ENCODE measurements around the gene PPP1R11. TPM values are rescaled to one million over a fixed set of nuclear protein-coding genes. Genes with fewer than 3 reads are reported as not detected.

The PPP1R11 gene
- total and polyA plus RNA-seq, 2 of the 13 experiments (the other 11 are each of a cell fraction or from before 2014, with no cell fraction given): 32.1 to 58.9 TPM

GRCh38 chr6:30061092-30061857 lies 5.7 kb upstream of the PPP1R11 start, which contains the start of gene POLR1H (continued):
- TF ChIP-seq SATB2 (CRISPR knock-in tag; IDR thresholded peaks at IDR 0.05) (peak; percentile 88; the same call in 1 of the 2 replicates), MEIS1 (CRISPR knock-in tag; IDR thresholded peaks at IDR 0.05; ENCODE audit: borderline replicate concordance) (peak; percentile 39; the same call in 1 of the 2 replicates), ZNF30 (CRISPR knock-in tag; IDR thresholded peaks at IDR 0.05) (no peak), ZNF124 (CRISPR knock-in tag; IDR thresholded peaks at IDR 0.05) (peak; percentile 73), ZBTB25 (CRISPR knock-in tag; IDR thresholded peaks at IDR 0.05) (peak; percentile 88), ZNF318 (CRISPR knock-in tag; IDR thresholded peaks at IDR 0.05) (no peak), JUN (CRISPR knock-in tag; IDR thresholded peaks at IDR 0.05) (no peak), GMEB1 (CRISPR knock-in tag; IDR thresholded peaks at IDR 0.05; ENCODE audit: borderline replicate concordance) (peak; percentile 89), ZNF652 (CRISPR knock-in tag; IDR thresholded peaks at IDR 0.05; ENCODE audit: borderline replicate concordance, low read depth) (peak; percentile 62; the same call in 1 of the 2 replicates), PRPF4 (IDR thresholded peaks at IDR 0.05; ENCODE audit: low read depth, low read length, poor library complexity, severe bottlenecking) (no peak), SNRNP70 (IDR thresholded peaks at IDR 0.05; ENCODE audit: low read depth, low read length) (no peak), ZNF773 (CRISPR knock-in tag; IDR thresholded peaks at IDR 0.05; ENCODE audit: borderline replicate concordance) (no peak), PTBP1 (IDR thresholded peaks at IDR 0.05; ENCODE audit: low read depth, low read length, poor library complexity, severe bottlenecking) (no peak), MXD1 (CRISPR knock-in tag; IDR thresholded peaks at IDR 0.05) (peak; percentile 65; the same call in 1 of the 2 replicates), MXD4 (CRISPR knock-in tag; IDR thresholded peaks at IDR 0.05) (peak; percentile 81), NFRKB (IDR thresholded peaks at IDR 0.05) (no peak), JUNB (CRISPR knock-in tag; IDR thresholded peaks at IDR 0.05; ENCODE audit: borderline replicate concordance) (no peak), ZSCAN9 (CRISPR knock-in tag; IDR thresholded peaks at IDR 0.05; ENCODE audit: borderline replicate concordance) (peak; percentile 75)
